GM18907 (cell line): ENCODE results near the gene RNF7.
A peak's percentile ranks its signal among the peaks of the same experiment; 100 is the strongest.
"Not testable (repeated sequence)": the region's sequence is repeated elsewhere in the genome, so short reads cannot be mapped to it uniquely, and the experiment has no call there.

Experiments
- ATAC-seq: cut with Tn5 transposase; IDR thresholded peaks from one replicate; pipeline ENCODE4 v1.9.1; 2021; ENCODE audit warnings: mild to moderate bottlenecking, moderate library complexity; ENCODE audit not compliant: unreplicated experiment

RNF7 gene

DNA sequence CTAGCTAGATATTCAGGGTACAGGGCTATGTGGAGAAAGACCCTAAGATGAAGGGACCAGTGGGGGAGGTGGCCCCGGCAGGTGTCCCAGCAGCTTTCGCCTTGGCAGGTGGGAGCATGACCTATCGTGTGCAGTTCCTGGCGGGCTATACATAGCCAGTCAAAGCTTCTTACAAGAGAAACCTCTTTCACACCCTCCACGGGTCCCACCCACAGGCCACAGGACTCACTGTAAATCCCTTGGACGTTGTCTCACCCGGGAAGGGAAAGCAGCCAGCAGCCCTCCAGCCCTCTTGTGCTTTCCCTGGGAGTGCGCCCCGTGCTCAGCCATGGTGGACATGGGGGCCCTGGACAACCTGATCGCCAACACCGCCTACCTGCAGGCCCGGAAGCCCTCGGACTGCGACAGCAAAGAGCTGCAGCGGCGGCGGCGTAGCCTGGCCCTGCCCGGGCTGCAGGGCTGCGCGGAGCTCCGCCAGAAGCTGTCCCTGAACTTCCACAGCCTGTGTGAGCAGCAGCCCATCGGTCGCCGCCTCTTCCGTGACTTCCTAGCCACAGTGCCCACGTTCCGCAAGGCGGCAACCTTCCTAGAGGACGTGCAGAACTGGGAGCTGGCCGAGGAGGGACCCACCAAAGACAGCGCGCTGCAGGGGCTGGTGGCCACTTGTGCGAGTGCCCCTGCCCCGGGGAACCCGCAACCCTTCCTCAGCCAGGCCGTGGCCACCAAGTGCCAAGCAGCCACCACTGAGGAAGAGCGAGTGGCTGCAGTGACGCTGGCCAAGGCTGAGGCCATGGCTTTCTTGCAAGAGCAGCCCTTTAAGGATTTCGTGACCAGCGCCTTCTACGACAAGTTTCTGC lies 40.1 kb downstream of the RNF7 start:
- no peak for ATAC-seq

DNA sequence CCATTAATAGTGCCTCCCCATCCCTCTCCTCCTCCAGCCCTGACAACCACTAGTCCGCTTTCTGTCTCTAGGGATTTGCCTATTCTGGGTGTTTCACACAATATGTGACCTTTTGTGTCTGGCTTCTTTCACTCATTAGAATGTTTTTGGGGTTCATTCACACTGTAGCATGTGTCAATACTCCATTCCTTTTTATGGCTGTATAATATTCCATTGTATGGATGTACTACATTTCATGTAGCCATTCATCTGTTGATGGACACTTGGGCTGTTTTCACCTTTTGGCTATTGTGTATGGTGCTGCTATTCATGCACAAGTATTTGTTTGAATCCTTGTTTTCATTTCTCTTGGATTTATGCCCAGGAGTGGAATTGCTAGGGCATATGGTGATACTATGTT lies 41.6 kb downstream of the RNF7 start:
- ATAC-seq = no peak

DNA sequence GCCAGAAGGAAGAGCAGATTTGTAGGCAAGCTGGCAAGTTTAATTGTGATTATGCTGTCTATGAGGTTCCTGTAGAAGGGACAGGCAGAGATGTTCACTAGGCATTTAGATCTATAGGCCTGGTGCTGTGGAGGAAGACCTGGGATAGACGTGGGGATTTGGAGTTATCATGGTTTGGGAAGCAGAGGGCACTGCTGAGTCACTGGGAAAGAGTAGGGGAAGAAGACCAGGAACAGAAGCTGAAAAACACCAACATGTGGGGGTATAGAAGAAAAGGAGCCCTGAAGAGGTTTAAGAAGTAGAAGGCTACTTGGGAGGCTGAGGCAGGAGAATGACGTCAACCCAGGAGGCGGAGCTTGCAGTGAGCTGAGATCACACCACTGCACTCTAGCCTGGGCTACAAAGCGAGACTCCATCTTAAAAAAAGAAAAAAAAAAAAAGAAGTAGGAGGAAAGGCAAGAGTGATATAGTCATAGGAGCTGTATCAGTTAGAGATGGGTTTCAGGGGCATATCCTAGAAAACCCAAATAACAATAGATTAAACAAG lies 44.4 kb downstream of the RNF7 start:
- ATAC-seq = no peak

DNA sequence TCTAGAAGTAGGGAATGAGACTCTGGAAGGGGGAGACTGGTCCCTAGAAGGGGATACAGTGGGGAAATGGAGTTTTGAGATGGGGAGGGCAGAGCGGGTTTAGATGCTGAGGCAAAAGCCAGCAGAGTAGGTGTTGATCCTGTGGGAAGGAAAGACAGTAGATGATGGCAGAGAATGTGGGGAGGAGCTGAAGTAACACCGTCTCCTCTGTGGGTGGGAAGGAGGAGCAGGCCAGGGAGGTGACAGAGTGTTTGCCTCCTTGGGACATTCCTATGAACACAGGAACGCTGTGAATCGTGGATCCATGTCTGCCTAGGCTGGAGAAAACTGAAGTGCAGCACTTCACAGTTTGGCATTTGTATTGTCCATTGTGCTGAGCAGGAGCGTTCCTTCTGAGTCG lies 45.5 kb downstream of the RNF7 start:
- ATAC-seq = no peak

DNA sequence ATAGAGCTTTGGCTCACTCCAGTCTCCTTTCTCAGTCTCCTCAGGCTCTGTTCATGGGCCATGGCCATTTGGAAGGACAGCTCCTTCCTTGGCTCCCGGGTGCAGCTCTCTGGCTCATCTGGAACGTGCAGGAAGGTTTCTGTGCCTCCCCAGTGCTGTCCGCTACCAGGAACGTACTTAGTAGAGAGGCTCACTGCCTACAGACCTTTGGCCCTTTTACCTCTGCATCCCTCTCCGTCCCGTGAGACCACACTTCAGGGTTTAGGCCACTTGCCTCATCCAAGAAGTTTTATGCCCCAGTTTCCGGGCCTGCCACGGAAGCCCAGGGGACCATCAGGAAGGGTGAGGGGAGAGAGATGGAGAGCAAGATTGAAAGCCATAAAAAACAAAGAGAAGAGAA lies 46.0 kb downstream of the RNF7 start:
- ATAC-seq = no peak

DNA sequence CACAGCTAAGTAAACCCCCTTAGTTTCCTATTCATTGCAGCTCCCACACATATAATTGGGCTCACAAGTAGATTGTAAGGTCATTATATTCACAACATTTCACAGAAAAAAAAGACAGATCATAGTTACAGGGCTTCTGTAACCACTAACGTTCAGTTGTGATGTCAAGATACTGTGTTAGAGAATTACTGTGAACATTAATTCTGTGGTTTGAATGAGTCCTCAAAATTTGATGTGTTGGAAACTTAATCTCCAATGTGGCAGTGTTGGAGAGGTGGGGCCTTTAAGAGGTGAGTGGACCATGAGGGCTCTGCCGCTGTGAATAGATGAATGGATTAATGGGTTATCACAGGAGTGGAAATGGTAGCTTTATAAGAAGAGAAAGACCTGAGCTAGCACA lies 46.4 kb downstream of the RNF7 start:
- ATAC-seq = no peak

DNA sequence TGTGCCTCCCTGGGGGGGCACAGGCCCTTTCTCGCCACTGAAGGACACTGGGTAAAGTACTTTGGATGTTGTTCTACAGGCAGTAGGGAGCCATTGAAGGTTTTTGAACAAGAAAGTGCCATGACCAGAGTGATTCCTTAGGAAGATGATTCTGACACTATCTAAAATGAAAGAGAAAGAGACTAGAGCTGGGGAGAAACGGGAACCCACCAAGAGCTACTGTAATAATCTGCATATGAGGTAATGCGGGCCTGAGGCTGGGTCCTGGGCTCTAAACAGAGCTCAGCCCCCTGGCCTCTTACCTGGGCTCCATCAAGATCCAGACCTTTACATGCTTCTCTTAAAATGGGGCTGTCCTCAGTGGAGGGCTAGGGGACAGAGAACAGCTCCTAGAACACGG lies 50.1 kb downstream of the RNF7 start:
- ATAC-seq = no peak

DNA sequence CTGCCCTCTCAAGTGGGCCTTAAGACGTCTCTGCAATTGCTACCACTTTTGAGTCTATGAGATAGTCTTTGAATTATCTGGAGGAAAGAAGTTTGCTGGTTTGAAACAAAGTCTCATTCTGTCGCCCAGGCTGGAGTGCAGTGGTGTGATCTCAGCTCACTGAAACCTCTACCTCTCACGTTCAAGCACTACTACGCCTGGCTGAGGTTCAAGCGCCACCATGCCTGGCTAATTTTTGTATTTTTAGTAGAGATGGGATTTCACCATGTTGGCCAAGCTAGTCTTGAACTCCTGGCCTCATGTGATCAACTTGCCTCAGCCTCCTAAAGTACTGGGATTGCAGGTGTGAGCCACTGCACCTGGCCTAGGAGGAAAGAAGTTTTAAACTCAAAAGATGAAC lies 50.7 kb downstream of the RNF7 start:
- not testable (repeated sequence) for ATAC-seq

DNA sequence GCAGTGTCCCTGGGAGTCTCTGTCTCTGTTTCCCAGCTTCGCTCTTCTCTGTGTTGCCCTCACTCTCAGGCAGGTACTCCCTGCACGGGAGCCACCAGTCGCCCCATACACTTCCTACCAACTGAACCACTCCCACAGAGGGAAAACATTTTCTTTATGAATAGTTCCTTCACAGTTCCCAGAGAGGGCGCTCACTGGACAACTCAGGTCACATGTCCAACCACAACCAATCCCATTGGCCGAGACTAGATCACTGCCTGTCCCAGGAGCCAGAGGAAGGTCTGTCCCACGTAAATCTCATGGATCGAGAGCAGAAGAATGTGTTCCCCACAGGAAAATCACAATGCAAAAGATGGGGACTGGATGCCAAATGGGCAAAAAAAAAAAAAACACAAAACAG lies 51.2 kb downstream of the RNF7 start:
- ATAC-seq = no peak

DNA sequence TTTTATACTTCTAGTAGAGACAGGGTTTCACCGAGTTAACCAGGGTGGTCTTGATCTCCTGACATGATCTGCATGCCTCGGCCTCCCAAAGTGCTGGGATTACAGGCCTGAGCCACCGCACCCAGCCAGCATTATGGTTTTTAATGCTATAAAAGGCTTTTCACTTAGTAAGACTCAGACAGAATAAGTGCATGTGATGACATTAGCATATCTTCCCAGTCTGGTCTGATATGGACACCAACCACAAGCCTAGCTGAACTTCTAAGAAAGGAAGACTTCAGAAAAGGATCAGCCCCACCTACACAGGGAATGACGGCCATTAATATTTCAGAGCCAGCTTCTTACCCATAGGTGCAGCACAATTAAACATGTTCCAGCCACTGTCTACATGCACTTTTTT lies 52.1 kb downstream of the RNF7 start:
- no peak for ATAC-seq

DNA sequence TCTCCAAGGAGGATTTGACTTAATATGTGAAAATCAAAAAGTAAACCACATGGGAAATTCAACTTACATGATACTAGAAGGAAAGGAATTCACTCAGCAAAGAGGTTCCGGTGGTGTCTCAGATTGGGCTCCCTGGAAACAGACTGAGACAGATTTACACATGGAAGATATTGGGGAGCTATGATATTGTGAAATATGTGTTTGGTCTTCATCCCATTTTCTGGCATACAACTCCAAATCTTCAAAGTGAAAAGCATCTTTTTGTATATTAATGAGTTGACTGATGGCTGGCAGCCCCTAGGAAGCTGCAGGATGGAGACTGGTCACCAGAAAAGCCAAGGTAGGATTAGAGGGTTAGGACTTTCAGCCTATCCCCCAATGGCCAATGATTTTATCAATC lies 54.4 kb downstream of the RNF7 start:
- ATAC-seq = no peak

DNA sequence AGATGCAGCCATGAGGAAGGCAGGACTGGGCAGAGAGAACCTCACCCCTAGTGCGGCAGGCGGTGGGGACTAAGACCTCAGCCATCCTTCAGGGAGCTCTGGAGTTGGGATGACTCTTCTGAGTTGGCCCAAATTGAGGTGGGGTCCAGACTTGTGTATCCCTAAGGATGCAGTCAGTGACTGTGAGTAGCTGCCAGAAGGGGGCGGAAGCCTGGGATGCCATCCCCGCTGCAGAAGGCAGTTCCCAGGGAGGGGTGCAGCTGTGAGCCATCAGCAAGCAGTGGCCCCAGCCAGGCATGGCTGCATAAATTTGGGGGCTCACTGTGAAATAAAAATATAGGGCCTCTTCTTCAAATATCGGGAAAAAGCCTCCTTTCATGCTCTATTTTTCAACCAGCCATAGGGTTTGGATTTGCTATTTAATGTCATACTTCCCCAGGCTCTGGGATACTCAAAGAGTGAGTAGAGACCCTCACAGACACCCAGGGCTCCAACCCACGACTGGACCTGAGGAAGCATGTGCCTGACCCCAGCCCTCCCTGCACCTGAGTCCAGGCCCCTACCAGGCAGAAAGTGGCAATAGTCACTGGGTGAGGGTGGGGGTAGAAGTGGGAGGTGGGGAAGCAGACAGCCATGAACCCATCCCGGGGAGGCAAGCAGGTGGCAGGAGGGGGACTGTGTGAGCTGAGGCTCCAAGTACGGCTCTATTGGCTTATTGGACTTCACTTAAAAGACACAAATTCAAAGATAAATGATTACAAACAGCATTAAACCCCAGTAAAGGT lies 55.6 kb downstream of the RNF7 start:
- ATAC-seq = no peak

DNA sequence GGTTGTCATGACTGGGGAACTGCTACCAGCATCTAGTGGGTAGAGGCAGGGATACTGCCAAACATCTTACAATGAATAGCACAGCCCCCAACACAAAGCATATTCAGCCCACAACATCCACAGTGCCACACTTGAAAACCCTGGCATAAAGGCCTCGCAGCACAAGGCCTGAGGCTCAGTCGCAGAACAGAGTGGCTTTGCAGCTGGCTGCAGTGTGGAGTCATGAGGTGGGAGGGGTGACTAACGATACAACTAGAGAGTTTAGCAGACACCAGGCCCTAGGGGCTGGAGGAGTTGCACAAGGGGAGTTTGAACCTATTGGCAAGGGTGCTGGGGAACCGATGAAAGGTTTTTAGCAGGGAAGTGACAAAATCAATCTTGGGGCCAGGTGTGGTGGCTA lies 57.2 kb downstream of the RNF7 start:
- ATAC-seq = no peak

DNA sequence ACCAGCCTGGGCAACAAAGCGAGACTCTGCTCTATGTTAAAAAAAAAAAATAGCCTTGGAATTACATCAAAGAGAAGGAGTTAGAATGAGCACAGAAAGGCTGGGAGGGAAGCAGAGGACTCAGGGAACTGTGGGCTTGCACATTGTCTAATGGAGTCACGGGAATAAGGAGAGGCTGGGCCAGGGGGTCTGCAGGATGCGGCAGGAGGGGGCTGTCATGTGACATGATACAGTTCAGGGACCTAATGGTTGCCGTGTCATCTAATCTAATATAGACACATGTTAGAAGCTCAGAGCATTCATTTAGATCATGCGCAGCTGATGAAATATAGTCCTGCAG lies 57.6 kb downstream of the RNF7 start:
- no peak for ATAC-seq

DNA sequence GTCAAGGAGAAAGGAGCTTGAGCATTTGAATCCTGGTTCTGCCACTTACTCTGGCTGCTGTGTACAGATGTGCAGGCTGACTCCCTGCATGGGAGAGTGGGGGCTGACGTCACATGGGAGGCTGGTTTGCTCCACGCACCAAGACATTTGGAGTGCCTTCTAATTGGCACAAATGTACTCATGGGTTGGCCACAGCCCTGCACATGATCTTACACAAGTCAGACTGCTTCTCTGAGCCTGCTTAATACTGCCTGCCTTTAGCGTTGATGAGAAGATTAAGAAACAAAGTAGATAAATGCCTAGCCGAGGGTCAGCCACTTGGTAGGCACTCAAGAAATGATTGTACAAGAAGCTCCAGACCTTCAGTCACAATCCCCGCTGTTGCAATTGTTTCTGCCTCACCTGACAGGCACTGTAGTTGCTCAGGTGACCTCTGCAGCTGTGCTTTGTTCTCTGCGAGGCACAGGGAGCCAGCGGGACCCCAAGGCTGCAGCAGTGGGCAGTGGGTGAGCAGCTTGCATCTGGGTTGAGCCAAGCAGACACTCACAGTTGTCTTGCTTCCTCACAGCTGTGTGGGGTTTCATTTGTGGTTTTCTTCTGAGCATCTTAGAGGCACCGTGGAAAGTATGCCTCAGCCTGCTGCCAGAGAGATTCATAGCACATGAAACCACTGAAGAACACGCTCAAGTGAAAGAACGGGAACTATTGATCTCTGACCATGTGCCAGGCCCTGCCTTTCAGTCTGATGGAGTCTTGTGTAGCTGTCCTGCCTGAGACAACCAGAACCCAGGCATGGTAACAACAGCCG lies 58.2 kb downstream of the RNF7 start:
- ATAC-seq = peak; percentile 97
